HG03460 (cell line): ENCODE data around the gene NME3.
"Not testable (repeated sequence)": the region's sequence is repeated elsewhere in the genome, so short reads cannot be mapped to it uniquely, and the experiment has no call there.

Experiments used
- ATAC-seq: cut with Tn5 transposase; IDR thresholded peaks from one replicate; pipeline ENCODE4 v1.9.1; 2021; ENCODE audit not compliant: unreplicated experiment

NME3 gene

DNA sequence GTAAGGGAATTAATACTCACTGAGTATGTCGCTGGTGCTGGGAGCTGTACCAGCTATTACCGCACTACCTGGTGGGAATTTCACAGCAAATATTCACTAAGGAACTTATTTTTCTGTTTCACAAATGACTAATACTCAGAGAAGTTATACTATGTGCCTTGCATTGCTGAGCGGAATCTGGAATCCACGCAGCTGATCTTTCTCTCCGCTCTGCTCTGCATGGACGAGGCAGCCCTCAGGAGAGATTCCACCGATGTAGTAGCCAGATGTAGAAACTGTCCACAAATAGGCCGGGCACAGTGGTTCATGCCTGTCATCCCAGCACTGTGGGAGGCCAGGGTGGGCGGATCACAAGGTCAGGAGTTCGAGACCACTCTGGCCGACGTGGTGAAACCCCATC is 17.1 kb downstream of the NME3 start:
- ATAC-seq, result no peak

DNA sequence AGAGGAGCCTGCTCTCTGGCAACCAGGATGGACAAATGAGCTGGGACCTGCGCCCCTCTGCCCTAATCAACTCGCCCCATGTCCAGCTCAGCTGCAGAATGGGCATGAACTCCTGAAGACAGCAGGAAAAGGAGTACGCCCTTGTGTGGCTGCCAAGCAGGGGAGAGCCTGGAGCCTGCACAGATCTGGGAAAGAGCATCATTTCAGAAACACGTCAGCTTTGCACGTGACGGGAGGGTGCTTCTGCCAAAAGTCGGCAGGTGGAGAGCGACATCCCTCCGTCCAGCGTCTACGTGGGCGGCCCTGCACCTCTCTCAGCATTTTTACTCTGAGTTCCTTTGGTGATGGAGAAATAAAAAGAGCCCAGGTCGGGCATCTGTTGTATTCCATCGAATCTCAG is 18.5 kb downstream of the NME3 start:
- no peak for ATAC-seq

DNA sequence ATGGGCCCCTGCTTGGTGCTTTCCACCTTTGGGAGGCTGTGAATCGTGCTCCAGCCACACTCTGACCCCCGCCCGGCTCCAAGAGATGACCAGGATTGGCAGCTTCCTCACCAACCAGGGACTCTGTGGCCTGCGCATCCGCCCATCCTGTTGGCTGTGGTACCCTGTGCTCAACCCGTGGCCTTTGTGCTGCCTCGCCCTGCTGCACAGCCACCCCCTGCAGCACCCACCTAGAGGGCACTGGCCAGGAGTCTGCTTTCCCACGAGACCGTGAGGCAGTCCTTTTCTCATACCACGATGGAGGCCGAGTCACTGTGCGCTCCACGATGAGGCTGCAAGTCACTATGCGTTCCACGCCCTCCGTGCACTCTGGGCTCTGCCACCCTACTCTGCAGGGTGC is 19.4 kb downstream of the NME3 start:
- no peak for ATAC-seq

DNA sequence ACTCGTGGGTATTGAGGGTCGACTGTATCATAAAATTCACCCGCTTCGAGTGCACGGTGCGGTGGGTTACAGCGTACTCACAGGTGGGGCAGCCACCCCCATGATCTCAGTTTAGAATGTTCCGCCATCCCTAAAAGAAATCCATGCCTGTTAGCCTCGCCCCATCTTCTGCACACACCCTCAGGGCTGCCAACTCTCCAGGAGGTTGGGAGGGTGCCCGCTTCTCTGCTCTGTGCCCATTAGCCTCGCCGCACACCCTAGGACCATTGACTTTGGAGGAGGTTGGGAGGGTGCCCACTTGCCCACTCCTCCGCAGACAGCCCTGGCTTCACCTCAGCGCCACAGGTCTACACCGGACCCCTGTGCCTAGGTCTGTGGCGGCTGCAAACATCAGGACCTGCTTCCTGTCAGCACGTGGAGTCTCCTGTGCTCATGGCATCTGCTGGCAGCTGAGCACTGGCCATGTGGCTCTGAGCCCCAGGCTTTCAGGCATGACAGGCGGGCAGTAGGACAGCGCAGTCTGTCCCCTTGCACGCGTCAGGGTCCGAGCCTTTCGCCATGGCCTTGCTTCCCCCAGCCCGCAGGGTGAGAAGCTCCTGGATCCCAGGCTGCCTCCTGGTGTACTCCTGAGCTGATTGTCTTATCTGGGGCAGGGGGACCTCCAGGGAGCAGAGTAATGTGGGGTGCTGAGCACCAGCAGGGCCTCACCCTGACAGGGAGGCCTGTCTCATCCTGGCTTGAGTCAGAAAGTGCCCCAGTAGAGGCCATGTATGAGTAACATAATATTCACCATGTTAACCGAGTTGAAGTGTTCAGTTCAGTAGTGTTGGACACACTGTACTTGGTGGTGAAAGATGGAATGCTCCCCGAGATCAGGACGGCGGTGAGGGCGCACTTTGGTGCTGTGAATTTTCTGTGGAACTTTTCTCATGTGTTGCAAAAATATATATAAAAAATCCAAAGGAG is 21.9 kb downstream of the NME3 start:
- no peak for ATAC-seq

DNA sequence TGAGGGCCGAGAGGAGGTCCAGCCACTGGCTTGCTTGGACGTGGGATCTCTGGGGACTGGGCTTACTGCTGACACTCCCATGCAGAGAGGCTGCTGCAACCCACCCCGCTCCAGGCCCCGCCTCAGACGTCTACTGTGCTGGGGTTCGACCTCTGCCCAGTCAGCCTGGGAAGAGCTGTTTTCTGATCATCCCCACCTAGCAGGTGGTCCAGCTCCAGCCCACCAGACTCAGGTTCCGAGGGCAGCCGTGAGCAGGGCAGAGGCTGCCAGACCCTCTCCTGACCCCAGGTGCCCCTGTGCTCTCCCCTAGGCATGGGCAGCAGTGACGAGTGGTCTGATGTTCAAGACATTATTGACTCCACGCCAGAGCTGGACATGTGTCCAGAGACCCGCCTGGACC is 23.4 kb downstream of the NME3 start:
- ATAC-seq, result no peak

DNA sequence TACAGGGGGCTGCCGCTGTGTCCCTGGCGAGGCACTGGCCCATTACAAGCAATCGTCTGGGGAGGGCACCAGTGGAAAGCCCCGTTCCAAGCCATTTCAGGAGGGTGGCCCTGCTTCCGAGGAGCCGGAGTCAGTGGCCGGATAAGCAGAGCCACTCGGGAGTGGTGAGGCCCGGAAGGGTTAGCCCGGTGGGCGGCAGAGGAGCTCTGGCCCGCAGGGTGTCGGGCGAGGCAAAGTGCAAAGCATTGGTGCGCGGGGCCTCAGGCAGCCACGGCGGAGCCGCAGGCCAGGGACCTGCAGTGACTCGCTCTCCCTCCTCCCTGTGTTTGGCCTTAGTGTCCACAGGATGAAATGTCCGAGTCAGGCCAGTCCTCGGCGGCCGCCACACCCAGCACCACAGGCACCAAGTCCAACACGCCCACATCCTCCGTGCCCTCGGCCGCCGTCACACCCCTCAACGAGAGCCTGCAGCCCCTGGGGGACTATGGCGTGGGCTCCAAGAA is 24.6 kb downstream of the NME3 start:
- ATAC-seq, result no peak

DNA sequence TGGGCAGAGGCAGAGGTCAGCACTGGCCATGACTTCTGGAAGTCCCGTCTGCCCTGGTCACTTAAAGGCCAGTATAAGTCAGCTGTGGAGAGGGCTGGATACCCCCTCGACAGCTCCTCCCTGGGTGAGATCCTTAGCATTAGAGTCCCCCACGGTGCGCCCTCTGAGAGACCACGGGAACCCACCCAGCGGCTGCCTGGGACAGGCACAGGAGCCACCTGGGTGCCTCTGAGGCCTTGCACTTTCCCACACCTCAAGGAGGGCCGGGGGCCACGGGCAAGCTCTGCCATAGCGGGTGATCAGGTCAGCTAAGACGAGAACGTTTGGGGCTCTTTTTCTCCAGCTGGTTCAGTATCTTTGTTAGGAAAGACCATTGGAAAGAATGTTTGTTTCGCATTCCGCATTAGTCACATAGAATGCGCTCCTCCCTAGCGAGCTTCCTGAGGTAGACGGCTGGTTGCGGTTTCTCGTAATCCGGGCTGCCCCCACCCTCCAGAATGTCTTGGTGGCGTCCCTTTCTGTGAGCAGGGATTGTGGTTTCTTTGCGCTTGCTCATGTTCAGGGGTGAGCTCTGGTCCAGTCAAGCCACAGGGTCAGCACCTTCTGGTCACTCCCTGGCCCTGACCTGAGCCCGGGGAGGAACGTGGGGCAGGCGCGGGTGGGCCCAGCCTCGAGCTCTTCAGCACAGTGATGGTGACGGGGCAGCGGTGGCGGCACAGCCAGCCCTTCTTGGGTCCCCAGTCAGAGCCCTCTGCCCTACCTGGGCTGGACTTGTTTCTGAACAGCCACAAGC is 25.2 kb downstream of the NME3 start:
- no peak for ATAC-seq

DNA sequence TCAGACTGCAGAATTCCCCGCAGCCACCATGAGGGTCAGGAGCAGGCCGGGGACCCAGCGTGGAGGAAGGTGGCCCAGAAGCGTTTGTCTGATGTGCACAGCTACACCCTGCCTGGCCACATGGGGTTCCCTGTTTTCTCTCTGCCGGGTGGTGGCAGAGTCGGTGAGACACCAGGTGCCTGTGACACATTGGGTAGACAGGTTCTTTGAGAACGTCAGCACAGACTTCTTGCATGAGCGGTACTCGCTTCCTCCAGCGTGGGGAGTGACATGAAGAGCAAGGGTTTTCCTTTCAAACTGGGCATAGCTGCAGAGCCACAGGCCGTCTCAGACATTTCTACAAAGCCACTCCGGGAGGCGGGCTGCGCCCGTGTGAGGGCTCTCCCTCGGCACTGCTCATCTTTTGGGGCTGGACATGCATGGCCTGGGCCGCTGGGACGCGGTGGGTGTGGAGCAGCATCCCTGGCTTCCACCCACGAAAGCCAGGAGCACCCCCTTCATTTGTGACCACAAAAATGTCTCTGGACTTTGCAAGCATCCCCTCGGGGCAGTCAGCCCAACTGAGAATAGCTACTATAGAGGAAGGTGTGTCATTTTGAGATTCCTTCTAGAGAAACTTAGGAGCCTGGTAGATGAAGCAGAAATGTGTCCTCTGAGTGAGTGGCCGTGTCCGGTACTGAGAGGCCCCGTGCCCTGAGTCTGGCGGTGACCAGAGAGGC is 26.0 kb downstream of the NME3 start:
- no peak for ATAC-seq

DNA sequence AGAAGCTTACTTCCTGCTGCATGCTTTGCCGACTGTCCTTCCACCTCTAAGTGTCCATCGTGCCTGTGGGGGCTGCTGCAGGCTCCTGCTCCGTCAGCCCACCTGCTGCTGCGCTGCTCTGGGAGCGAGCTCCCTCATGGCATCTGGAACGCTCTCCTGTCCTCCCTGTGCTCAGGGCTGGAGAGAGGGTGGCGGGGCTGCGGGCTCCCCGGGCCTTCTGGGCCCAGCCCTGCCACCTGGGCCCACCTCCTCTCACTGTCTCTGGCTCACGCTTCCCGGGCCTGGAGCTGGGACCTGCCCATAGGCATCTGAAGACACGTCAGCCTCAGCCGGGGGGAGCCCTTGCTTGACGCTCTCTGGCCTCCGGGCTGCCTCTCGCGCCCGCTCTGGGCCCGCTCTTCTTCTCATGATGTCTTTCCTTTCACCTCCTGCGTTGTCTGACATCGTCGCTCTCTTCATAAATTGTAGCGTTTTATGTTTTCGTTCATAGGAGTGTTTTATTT is 27.0 kb downstream of the NME3 start:
- ATAC-seq, result no peak

DNA sequence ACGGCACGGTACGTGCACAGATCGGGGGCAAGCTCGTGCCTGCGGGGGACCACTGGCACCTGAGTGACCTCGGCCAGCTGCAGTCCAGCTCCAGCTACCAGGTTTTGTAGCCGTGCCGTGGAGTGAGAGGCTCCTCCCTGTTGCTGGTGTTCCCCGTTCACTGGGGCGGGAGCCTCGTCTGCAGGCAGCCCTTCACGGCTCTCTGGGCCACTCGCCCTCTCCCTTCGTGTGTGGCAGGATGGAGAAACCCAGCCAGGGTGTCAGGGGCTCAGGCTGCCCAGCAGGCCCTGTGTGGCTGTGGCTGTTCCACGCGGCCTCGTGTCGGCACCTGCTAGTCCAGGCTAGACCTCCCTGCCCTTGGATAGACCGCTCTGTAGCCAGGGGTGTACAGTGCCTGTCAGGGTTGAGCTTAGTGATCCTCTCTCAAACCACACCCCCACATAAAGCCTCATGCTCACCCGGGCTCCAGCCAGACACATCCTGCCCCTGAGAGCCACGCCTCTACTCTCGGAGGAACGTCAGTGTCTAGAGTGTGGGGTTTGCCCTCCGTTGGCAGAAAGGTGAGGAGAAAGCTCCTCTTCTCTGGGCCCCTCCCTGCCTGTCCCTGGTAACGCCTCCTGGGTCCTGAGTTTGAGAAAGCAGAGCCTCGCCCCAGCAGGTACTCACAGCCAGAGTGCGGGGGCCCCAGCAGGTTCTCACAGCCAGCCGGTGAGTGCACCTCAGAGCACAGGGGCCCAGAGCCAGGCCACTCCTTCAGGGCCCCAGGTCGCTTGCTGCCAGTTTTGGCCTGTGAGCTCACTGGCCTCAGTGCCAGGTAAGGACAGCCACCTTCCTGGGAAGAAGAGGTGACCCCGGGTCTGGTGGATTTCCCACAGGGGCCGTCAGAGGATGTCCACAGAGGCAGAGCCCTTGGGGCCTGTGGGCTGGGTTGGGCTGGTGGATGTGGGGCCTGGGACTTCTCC is 27.7 kb downstream of the NME3 start:
- no peak for ATAC-seq

DNA sequence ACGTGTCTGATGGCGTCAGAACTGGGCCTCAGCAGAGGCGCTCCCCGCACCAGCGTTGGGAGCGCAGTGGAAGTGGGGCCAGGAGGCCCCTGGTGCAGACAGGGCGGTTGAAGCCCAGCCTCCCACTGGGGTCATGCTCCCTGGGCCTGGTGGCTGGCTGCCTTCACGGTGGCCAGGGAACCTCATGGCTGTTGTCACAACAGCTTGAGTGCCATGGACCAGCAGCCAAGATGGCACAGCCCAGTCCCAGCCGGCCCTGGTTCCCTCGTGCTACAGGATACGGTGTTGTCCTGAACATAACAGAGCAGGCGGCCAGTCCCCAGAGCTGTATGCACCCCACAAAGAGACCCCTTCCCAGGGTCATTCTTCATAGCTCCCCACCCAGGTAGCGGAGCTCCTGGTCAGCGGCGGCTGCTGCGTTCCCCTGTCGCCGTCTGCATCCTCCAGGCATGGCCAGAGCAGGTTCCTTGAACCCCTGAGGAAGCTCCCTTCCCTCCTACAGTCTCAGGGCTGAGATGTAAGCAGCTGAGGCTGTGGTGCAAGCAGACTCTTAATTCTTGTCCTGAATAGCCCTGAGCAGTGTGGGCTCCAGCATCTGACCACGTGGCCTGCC is 29.7 kb downstream of the NME3 start:
- ATAC-seq, result no peak

DNA sequence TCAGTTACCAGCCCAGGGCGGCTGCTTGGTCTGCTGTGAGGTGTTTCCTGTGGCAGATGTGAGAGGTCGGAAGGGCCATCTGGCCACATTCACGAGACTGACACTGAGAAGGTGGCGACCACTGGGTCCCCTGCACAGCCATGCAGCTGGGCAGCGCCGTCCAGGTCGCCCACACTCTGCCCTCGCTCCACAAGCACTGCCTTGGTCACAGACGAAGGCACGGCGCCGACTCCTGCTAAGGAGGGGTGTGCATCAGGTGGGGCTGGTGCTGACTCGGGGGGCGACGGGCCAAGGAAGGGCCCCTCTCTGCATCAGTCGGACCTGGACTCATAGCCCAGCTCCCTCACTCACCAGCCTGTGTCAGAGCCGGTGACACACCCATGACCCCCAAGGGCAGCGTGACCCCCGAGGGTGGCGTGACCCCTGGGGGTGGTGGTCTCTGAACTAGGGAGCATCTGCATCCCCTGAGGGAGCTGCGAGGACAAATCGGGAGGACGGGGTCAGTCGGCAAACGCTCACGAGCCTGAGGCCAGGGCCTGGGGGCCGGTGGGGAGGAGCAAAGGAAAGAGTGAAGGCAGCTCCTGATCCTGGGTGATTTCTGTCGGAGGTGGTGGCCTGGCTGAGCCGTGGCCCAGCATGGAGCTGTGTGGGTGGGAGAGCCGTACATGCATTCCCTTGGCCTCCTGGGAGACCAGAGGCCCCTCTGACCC is 30.4 kb downstream of the NME3 start:
- no peak for ATAC-seq

DNA sequence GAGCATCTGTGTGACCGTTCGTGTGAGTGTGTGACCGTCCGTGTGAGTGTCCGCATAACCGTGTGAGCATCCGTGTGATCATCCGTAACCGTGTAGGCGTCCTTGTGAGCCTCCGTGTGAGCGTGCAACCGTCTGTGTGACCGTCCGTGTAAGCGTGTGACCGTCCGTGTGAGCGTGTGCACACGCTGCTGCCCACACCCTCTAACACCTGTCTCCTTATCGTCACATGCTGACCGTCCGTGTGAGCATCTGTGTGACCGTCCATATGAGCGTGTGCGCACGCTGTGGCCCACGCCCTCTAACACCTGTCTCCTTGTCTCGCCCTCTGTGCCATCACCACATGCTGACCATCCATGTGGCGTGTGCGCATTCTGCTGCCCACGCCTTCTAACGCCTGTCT is 31.1 kb downstream of the NME3 start:
- ATAC-seq, result no peak

DNA sequence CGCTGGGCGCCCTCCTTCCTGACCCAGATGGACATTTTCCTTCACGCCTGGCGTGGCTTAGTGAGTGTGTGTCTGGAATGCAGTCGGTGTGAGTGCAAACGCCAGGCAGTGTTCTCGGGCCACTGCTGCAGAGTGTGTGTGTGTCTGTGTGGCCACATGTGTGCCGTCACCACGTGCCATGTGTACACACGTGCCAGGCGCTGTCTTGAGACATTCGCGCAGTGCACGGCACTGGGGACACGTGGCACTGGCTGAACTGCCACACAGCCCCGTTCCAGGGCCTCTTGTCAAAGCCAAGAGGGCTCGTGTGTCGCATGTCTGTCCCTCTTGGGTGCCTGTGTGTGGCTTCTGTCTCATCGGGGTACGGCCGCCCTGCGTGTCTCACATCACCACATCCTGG is 36.5 kb downstream of the NME3 start:
- ATAC-seq, result no peak

DNA sequence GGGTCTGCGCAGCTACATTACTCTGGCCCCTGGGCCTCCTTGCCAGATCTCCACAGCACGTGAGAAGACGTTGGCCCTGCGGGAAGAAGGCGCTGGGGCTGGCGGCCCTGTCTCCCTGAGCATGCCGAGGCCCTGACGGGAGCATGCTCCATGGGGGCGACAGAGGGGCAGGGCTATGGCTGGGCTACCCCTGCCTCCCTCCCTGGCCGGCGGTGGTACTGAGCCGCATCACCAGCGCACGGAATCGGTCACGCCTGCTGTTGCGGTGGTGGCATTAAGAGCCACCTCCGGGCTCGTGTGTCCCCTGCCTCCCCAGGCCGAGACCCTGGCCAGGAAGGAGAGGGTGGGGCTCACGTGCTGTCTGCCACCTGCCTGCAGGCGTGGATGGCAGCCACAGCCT is 37.2 kb downstream of the NME3 start:
- ATAC-seq, result no peak

DNA sequence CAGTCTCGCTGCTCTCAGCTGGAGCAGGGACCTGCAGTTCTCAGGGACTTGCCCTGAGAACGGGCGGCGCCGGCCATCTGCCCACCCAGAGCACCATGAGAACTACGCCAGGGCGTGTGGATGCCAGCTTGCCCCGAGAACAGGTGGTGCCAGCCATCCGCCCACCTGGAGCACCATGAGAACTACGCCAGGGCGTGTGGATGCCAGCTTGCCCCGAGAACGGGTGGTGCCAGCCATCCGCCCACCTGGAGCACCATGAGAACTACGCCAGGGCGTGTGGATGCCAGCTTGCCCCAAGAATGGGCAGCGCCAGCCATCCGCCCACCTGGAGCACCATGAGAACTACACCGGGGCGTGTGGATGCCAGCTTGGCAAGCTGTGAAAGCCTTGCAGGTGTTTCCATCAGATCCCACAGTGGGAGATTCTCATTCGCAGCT is 38.8 kb downstream of the NME3 start:
- ATAC-seq, result not testable (repeated sequence)

DNA sequence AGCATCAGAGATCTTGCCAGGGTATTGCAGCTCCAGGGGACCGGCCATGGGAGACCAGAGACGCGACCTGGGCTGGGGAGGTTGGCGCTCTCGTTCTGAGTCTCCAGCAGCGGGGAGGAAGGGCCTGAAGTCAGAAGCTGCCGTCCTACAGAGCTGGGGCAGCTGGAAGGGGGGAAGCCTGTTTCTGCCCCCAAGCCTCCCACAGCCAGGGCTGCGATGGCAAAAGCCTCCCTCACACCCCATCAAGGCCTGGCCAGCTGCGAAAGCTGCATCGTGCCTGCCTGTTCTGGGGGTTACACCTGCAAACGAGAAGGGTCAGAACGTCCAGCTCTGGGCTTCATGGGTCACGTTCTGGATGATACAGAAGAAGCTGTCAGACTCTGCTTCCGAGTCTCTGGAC is 39.3 kb downstream of the NME3 start:
- no peak for ATAC-seq

DNA sequence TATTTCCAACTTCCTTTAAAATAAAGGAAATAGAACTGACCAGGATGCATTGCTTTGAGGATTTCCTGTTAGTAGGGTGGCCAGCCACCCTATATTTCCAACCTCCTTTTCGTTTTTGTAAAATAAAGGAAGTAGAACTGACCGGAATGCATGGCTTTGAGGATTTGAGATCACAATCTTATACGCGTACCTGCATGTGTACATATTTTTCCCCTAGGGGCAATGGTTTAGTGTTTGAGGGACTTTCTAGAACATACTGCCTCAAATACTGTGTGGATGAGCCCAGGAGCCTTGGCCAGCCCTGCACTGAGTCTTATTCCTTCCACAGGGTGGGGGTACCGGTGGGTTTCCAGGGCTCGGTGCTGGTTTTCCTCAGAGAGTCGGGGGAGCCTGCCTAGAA is 39.7 kb downstream of the NME3 start:
- ATAC-seq, result no peak

DNA sequence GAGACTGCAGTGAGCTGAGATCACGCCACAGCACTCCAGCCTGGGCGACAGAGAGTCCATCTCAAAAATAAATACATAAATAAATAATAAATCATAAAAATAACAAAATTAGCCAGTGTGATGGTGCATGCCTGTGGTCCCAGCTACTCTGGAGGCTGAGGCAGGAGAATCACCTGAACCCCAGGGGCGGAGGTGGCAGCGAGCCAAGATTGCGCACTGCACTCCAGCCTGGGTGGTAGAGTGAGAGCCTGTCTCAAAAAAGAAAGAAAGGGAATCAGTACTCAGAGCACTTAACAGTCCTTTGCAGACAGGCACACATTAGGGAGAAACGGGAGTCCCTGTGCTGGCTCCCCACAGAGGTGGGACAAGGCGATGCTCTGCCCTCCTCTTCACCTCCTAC is 40.3 kb downstream of the NME3 start:
- no peak for ATAC-seq
